GM18505 (cell line): ENCODE results near the gene RABEP1.
A peak's percentile ranks its signal among the peaks of the same experiment; 100 is the strongest.

ENCODE experiments used
- ATAC-seq: cut with Tn5 transposase; IDR thresholded peaks from one replicate; pipeline ENCODE4 v1.9.1; 2021; ENCODE audit not compliant: unreplicated experiment
- POLR2A ChIP-seq: IDR thresholded peaks from 4 replicates; pipeline ENCODE4 v1.6.1; 2011; ENCODE audit warnings: borderline replicate concordance; ENCODE audit not compliant: insufficient read depth, insufficient read length; ENCODE audit errors: extremely low read depth

Gene RABEP1

GRCh38 chr17:5396612-5397011, 114.5 kb downstream of the RABEP1 start:
- TF ChIP-seq POLR2A = no peak
- no peak for ATAC-seq

GRCh38 chr17:5399767-5400166, 117.7 kb downstream of the RABEP1 start:
- TF ChIP-seq POLR2A = no peak
- ATAC-seq = no peak

- no peak for ATAC-seq
- TF ChIP-seq POLR2A = no peak
Observed at GRCh38 chr17:5405400-5405799, 123.3 kb downstream of the RABEP1 start.

GRCh38 chr17:5408186-5408585, 126.1 kb downstream of the RABEP1 start:
- ATAC-seq = no peak

GRCh38 chr17:5410594-5411272, 128.6 kb downstream of the RABEP1 start:
- TF ChIP-seq POLR2A = no peak

More at GRCh38 chr17:5408186-5408585, 126.1 kb downstream of the RABEP1 start:
- no peak for TF ChIP-seq POLR2A

GRCh38 chr17:5413682-5414081, 131.6 kb downstream of the RABEP1 start:
- no peak for TF ChIP-seq POLR2A
- ATAC-seq = no peak

More at GRCh38 chr17:5410594-5411272, 128.6 kb downstream of the RABEP1 start:
- no peak for ATAC-seq

- TF ChIP-seq POLR2A = no peak
Observed at GRCh38 chr17:5416901-5417300, 134.8 kb downstream of the RABEP1 start.

GRCh38 chr17:5418858-5419355, 136.8 kb downstream of the RABEP1 start:
- ATAC-seq = peak; percentile 28
- peak; percentile 24 for TF ChIP-seq POLR2A

More at GRCh38 chr17:5416901-5417300, 134.8 kb downstream of the RABEP1 start:
- ATAC-seq = no peak

- ATAC-seq = peak; percentile 86
Observed at GRCh38 chr17:5419356-5419958, 137.4 kb downstream of the RABEP1 start, which contains the start of gene NUP88. Gene NUP88 (minus strand): TSS chr17:5419662. CDS start chr17:5419650, 12 bp downstream.

GRCh38 chr17:5419959-5420653, 138.0 kb downstream of the RABEP1 start, which contains the start of gene RPAIN:
Gene RPAIN (plus strand): TSS chr17:5420182. CDS start chr17:5420211, 29 bp downstream.
- TF ChIP-seq POLR2A = peak; percentile 83

More at GRCh38 chr17:5419356-5419958, 137.4 kb downstream of the RABEP1 start, which contains the start of gene NUP88:
- TF ChIP-seq POLR2A = peak; percentile 86

GRCh38 chr17:5422505-5422904, 140.4 kb downstream of the RABEP1 start:
- TF ChIP-seq POLR2A = no peak
- no peak for ATAC-seq

More at GRCh38 chr17:5419959-5420653, 138.0 kb downstream of the RABEP1 start, which contains the start of gene RPAIN:
- peak; percentile 54 for ATAC-seq

- TF ChIP-seq POLR2A = no peak
- no peak for ATAC-seq
Observed at GRCh38 chr17:5424909-5425308, 142.8 kb downstream of the RABEP1 start.

GRCh38 chr17:5425826-5426225, 143.7 kb downstream of the RABEP1 start:
- TF ChIP-seq POLR2A = no peak
- ATAC-seq = no peak
